GM18870 (cell line): ENCODE measurements around the gene MVK.

Experiments used
- ATAC-seq: cut with Tn5 transposase; IDR thresholded peaks from one replicate; pipeline ENCODE4 v1.9.1; 2021; ENCODE audit warnings: moderate library complexity; ENCODE audit not compliant: unreplicated experiment

The MVK gene

GRCh38 chr12:109605599-109606228, 32.1 kb downstream of the MVK start:
- ATAC-seq, result no peak

DNA sequence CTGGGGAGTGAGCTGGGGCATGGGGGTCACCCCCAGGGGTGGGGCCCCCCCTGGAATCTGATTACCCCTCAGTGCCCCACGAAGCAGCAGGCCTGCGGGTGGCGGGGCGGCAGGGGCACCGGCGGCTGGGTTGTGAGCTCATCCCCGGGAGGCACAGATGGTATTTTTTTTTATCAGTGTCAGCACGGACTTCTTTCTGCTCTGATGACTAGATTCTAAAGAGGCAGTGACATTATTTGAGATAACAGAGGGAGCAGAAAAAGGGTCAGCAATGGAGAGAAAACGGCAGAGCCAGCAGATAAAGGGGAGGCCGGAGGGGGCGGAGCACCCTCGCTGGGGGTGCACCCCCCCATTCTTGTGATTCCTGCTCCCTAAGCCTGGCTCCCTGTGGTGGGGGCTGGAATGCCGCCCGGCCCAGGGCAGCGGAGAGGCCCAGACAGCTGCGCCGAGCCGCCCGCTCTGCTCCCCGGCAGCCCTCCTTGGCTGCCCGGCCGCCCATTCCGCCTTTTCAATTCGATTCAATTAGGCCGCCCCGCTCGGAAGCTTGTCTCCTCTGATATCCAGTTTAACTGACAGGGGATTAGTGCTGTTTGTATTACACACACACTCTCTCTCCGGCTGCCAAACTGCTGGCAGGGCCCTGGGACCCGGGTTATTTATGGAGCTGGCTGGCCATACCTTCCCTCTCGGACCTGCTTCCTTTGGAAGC, 32.9 kb downstream of the MVK start:
- no peak for ATAC-seq

- ATAC-seq, result no peak
Measured at GRCh38 chr12:109607618-109608017, 34.0 kb downstream of the MVK start.

DNA sequence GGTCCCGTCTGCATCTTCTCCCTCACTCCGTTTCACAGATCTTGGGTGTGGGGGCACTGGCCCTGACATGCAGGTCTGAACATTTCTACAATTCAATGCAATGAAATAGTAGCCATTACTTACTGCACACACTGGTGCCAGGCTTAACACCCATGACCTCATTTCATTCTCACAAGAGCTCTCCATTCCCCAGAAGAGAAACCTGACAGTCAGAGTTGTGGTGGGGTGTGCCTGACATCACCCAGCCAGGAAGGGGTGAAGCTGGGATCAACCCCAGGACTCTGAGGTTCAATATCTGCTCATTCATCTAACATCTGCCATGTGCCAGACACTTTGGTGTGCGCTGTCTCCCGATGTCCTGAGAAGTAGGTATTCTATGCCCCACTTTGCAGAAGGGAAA, 34.7 kb downstream of the MVK start:
- no peak for ATAC-seq

DNA sequence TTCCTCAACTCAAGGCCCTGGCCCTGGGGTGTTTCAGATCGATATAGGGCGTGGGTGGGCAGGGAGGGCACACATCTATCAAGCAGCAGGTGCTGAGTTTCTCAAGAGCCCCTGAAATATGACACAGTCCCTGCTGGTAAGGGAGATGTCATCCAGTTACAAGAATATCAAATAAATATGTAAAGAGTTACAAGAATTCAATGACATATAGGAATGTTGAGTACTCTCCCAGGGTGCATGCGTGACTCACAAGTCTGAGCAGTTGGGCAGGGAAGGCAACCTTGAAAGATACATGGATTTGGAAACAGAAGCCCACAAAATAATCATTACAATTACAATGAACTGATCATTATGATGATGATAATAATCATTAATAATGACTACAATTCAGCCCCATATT, 35.2 kb downstream of the MVK start:
- no peak for ATAC-seq

DNA sequence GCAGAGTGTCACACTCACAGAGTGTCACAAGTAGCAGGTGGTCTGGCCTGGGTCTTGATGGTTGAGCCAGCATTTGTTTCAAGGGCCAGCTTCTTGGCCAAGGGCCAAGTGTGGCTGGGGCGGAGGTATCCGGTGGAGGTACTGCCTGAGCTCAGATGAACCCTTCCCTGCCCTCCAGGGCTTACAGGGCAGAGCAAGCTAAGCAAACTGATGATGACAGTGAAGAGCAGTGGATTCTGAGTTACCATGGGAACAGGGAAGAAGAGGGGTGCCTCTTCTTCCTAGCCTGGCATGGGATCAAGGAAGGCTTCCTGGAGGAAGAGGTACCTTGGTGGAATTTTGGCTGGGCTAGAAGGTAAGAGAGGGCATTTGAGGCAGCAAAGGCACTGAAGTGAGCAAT, 35.7 kb downstream of the MVK start:
- no peak for ATAC-seq

DNA sequence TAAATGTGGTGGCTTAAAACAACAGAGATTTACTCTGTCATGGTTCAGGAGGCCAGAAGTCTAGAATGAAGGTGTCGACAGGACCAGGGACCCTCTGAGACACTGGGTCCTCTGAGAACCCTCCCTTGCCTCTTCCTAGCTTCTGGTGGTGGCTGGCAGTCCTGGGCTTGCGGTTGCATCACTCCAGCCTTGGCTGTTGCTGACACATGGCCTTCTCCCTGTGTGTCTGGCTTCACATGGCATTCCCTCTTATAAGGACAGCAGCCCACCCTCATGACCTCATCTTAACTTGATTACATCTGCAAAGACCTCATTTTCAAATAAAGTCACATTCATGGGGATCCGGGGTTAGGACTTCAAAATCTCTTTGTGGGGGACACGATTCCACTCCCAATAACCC, 36.9 kb downstream of the MVK start:
- no peak for ATAC-seq

- ATAC-seq, result no peak
Measured at GRCh38 chr12:109611223-109611622, 37.6 kb downstream of the MVK start.

- no peak for ATAC-seq
Measured at GRCh38 chr12:109612003-109612402, 38.4 kb downstream of the MVK start.

DNA sequence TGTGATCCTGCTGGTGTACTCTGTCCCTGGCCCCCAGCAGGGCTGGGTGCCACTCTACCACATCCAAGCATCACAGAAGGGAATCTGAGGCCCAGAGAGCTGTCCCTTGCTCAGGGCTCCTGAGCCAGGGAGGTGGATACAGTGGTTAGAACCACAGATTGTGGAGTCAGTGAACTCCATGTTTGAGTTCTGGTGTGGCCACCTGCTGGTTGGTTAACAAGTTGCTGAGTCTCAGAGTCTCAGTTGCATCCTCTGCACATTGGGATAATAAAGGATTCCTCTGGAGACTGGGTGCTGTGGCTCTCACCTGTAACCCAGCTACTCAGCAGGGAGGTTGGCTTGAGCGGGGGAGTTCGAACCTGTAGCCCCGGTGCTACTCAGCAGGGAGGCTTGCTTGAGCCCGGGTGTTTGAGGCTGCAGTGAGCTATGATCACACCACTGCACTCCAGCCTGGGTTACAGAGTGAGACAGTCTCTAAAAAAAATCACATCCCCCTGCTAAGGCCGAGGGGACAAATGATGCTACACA, 39.4 kb downstream of the MVK start:
- ATAC-seq, result no peak

DNA sequence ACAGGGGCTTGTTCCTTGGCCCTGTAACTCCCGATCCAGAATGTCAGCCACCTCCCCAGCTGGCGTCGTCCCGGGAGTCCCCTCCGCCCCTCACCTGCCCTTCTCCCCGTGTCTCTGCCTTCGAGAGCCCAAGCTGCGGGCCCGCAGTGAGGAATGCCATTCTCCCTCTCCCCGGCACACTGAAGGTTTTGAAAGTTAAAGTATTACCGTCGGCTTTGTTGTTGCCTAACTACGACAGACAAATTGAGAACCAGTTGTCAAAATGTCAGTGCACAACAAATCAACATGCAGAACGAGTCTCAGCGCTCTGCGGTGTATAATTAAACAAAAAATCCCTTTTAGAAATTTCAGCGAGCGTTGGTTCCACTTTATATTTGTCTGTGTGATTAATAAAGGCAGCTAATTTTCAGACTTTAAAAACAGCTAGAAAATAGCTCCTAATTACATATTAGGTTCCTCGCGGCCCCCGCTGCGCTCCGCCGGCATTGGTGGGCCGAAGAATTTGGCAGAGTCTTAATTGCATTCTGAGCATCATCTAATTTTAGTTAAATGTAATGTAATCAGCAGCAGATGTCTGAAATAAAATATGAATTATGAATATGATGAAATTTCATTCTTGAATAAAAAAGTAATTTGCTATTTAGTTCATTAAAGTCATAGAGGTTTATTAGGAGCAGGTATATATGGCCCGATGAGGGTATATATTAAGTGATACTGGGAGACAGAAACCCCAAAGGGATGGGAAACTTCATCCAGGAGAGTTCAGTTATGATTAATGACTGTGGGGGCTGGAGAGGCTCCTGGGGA, 40.3 kb downstream of the MVK start:
- ATAC-seq, result no peak

DNA sequence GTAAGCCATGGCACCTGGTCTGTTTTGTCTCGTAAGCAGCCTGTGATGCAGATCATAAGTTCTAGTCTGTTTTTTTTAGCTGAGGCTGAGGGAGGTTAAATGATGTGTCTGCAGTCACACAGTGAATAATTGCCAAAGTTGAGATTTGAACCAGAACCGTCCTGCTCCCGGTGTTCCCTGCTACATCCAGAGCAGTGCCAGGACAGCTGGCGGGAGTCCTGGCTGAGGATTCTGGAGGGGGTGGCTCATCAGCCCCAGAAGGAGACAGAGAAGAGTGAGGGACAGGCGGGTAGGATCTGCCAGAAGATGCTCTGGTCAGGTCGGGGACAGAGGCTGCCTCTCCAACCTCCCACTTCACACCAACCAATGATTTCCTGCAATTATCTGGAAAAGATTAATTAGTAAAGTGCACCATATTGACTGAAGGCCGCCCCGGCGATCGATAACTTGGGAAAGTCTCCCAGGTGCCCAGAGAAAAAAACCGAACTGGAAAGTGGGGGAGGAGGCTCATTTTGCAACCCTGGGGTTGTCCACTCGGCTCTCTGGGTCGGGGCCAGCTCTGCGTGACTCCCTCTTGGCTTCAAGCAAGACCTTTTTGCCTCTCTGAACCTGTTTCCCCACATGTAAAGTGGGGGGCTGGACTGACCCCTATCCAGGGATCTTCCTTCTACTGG, 42.1 kb downstream of the MVK start:
- ATAC-seq, result no peak

GRCh38 chr12:109617491-109617890, 43.9 kb downstream of the MVK start:
- ATAC-seq, result no peak

GRCh38 chr12:109618082-109618481, 44.5 kb downstream of the MVK start:
- no peak for ATAC-seq

- ATAC-seq, result no peak
Measured at GRCh38 chr12:109619002-109619604, 45.5 kb downstream of the MVK start.

GRCh38 chr12:109621211-109621694, 47.7 kb downstream of the MVK start:
- ATAC-seq, result no peak

- no peak for ATAC-seq
Measured at GRCh38 chr12:109621901-109622364, 48.3 kb downstream of the MVK start.

DNA sequence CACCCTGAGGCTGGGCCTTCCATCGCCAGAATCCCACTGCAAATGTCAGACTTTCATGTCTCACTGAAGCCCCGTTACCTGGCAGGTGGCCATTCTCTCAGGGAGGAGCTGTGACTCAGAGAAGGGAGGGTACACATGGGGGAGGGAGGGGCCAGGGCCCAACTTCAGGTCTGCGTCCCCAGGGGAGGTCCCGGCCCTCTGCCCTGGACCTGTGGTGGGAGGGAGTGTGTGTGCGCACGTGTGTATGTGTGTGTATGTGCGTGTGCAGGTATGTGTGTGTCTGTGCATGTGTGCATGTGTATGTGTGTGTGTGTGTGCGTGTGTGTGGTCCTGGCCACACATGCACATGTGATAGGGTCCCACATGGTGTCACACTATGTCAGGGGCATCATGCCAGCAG, 50.9 kb downstream of the MVK start:
- no peak for ATAC-seq

- ATAC-seq, result no peak
Measured at GRCh38 chr12:109625131-109625559, 51.6 kb downstream of the MVK start.

DNA sequence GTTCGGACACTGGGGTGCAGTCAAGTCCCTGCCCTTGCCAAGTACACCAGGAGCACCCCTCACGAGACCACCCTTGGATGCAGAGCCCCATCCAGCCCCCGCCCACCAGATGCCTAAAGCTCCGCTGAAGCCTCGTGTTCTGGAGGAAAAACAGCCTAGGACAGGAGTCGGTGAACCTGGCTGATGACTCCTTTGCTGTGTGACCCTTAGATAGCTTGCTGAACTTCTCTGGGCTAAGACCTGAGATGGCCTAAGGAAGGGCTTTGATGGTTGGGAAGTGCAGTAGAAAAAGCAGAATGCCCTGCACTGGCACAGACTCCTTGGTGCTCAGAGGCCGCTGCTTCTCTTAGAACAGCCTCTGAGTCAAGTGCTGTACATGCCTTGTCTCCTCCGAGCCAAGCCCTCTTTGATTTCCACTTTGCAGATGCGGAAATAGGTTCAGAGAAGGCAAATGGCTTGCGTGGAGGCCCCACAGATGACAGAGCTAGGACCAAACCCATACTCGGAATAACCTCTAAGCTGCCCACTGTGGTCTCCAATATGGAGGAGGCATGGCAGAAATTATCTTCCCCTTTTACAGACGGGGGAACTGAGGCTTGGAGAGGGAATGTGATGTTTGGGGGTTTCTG, 52.3 kb downstream of the MVK start:
- no peak for ATAC-seq
